Measurements from ENCODE around the gene ADSS2.
"Not testable (repeated sequence)": the region's sequence is repeated elsewhere in the genome, so short reads cannot be mapped to it uniquely, and the experiment has no call there.

DNA sequence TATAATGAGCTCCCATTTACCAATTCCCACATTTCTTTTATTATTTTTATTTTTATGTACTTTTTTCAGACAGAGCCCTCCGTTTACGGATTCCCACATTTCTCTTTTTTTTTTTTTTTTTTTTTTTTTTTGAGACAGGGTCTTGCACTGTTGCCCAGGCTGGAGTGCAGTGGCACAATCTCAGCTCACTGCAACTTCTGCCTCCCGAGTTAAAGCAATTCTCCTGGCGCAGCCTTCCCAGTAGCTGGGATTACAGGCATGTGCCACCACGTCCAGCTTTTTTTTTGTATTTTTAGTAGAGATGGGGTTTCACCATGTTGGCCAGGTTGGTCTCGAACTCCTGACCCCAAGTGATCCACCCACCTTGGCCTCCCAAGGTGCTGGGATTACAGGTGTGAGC, 77.2 kb downstream of the ADSS2 start:
- TF ChIP-seq, protein P1, sequence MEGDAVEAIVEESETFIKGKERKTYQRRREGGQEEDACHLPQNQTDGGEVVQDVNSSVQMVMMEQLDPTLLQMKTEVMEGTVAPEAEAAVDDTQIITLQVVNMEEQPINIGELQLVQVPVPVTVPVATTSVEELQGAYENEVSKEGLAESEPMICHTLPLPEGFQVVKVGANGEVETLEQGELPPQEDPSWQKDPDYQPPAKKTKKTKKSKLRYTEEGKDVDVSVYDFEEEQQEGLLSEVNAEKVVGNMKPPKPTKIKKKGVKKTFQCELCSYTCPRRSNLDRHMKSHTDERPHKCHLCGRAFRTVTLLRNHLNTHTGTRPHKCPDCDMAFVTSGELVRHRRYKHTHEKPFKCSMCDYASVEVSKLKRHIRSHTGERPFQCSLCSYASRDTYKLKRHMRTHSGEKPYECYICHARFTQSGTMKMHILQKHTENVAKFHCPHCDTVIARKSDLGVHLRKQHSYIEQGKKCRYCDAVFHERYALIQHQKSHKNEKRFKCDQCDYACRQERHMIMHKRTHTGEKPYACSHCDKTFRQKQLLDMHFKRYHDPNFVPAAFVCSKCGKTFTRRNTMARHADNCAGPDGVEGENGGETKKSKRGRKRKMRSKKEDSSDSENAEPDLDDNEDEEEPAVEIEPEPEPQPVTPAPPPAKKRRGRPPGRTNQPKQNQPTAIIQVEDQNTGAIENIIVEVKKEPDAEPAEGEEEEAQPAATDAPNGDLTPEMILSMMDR (conservative IDR thresholded peaks at IDR 0.05; ENCODE audit: low read depth, low read length), result not testable (repeated sequence)
- not testable (repeated sequence) for TF ChIP-seq EZH2phosphoT487 (IDR thresholded peaks at IDR 0.05; ENCODE audit: borderline replicate concordance, low read length); EZH2 (IDR thresholded peaks at IDR 0.05; ENCODE audit: low read length, unreplicated experiment)

Measured in PC-3 (cell line).